Urinary bladder (tissue), 4 donors: ENCODE data around the gene ADM2. TPM values are rescaled to one million over a fixed set of nuclear protein-coding genes. Genes with fewer than 3 reads are reported as not detected.

ENCODE experiments used
- DNase-seq: peaks from one replicate; pipeline ENCODE4 v3.0.0-alpha.2; 2015; ENCODE audit errors: extremely low spot score
- H3K27ac ChIP-seq: one replicate; pipeline ENCODE4 v1.5.1; 2013; ENCODE audit warnings: low read depth, mild to moderate bottlenecking, moderate library complexity
- H3K36me3 ChIP-seq: one replicate; pipeline ENCODE4 v1.6.1; 2013; ENCODE audit warnings: mild to moderate bottlenecking, moderate library complexity; ENCODE audit not compliant: insufficient read depth
- H3K4me1 ChIP-seq: one replicate; pipeline ENCODE4 v1.6.1; 2013; ENCODE audit warnings: mild to moderate bottlenecking, moderate library complexity; ENCODE audit not compliant: insufficient read depth
- H3K4me3 ChIP-seq: one replicate; pipeline ENCODE4 v1.5.1; 2013; ENCODE audit warnings: low read depth, low read length
- WGBS: extraction: QIAGEN DNeasy Blood & Tissue Kit; methylation state at CpG from one replicate; pipeline ENCODE4 v1.1.7; 2013; 5-methylcytosine and 5-hydroxymethylcytosine counted together
- polyA plus RNA-seq: library from polyadenylated mRNA; stranded (reverse); fragments of 200-250 nt; gene quantifications from one replicate; pipeline ENCODE4 v1.2.3, GENCODE V29; 2013
- total RNA-seq: library from RNA; depleted of rRNA; stranded (reverse); fragments of >200 nt; gene quantifications from one replicate; pipeline ENCODE4 v1.2.3, GENCODE V29; 2014
- donor health status: healthy with polysubstance abuse.
- donor health status: healthy.

Gene ADM2
- total and polyA plus RNA-seq, 2 donors: 0.11 to 0.37 TPM

- peaks cover 14% of the 10 kb centered on the region for H3K36me3 ChIP-seq
- WGBS: 94% methylated on average over 18 of the region's 18 CpGs
- no peak overlapping the region for H3K4me3 ChIP-seq
- DNase-seq: no peak
- H3K27ac ChIP-seq: no peak overlapping the region
- H3K4me1 ChIP-seq: no peaks in the 10 kb centered on the region
Measured at GRCh38 chr22:50455201-50455600, 26.1 kb upstream of the ADM2 start.

- H3K36me3 ChIP-seq: peaks cover 16% of the 10 kb centered on the region
- no peak overlapping the region for H3K4me3 ChIP-seq
- DNase-seq: no peak
- no peak overlapping the region for H3K27ac ChIP-seq
- 96% methylated on average over 11 of the region's 11 CpGs for WGBS
- no peaks in the 10 kb centered on the region for H3K4me1 ChIP-seq
Measured at GRCh38 chr22:50456026-50456425, 25.3 kb upstream of the ADM2 start.

DNA sequence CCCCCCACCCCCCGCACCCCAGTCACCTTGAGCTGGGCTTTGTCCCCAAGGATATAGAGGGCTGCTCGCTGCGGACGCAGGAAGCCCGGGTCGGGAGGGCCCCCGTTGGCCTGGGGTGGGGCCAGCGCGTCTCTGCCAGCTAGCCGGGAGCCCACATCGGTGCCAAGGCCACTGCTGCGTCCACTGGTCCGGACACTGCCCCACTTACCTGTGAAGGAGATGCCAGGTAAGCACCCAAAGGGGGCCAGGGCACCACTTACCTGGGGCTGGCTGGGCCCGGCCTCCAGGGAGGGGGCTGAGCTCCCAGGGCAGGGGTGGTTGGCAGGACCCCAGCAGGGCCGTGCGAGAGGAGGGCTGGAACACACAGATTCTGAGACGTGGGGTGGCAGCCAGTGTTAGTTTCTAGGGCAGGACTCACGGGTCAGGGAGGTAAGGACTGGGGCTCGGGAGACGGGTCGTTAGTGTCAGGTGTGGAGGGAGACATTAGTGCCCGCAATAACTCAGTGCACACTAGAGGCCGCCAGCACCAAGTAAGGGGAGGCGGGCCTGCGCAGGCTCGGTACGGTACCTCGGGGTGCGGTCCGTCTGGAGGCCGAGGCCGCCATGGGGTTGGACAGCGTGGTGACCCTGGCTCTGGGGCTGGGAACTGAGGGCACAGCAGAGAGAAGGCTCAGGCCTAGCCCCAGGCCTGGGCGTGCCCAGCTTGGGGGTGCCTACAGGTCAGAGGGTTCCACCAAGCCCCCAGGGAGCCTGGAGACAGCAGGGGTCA lies 24.7 kb upstream of the ADM2 start:
- no peak overlapping the region for H3K27ac ChIP-seq
- no peak for DNase-seq
- H3K4me3 ChIP-seq: no peak overlapping the region
- WGBS: 85% methylated on average over 34 of the region's 34 CpGs
- no peaks in the 10 kb centered on the region for H3K4me1 ChIP-seq
- peaks cover 16% of the 10 kb centered on the region for H3K36me3 ChIP-seq

- Histone ChIP-seq H3K4me3 (no peak overlapping the region), H3K36me3 (peaks cover 22% of the 10 kb centered on the region), H3K4me1 (no peaks in the 10 kb centered on the region), H3K27ac (no peak overlapping the region)
- WGBS: 91% methylated on average over 22 of the region's 22 CpGs
- DNase-seq: no peak
Measured at GRCh38 chr22:50459016-50459415, 22.3 kb upstream of the ADM2 start.

DNA sequence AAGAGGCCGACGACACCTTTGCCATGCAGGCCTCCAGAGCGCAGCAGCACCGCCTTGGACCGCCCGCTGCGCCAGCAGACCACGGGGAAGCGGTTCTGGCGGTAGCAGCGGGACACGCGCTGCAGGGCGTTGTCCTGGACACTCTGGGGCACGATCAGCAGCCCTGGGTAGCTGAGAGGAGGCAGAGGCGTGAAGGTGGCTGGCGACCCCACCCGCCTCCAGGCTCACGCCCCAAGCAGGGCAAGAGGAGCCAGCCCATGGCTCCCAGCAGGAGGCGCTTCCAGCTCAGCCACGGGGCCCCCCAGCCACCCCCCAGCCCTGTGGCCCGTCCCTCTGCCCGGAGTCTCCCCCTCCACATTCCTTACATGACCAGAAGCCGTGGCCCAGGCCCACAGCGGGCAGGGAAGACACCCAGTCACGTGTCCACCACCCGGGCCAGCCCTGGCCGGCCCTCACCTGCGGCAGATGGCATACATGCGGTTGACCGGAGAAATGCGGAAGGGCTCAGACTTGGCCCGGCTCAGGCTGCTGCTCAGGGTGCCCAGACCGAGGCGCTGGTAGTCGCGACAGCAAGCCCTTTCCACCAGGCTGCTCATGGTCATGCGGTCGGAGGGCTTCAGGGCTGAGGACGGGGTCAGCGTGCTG lies 21.7 kb upstream of the ADM2 start:
- Histone ChIP-seq H3K27ac (no peak overlapping the region), H3K4me1 (no peaks in the 10 kb centered on the region), H3K36me3 (peaks cover 20% of the 10 kb centered on the region), H3K4me3 (no peak overlapping the region)
- WGBS: 94% methylated on average over 41 of the region's 41 CpGs
- DNase-seq: no peak

GRCh38 chr22:50460938-50461337 lies 20.4 kb upstream of the ADM2 start:
- 92% methylated on average over 17 of the region's 17 CpGs for WGBS
- Histone ChIP-seq H3K4me1 (no peaks in the 10 kb centered on the region), H3K4me3 (no peak overlapping the region), H3K36me3 (peaks cover 12% of the 10 kb centered on the region), H3K27ac (no peak overlapping the region)
- no peak for DNase-seq

- Histone ChIP-seq H3K36me3 (peaks cover 13% of the 10 kb centered on the region), H3K4me3 (no peak overlapping the region), H3K4me1 (no peaks in the 10 kb centered on the region), H3K27ac (no peak overlapping the region)
- no peak for DNase-seq
- WGBS: 91% methylated on average over 26 of the region's 26 CpGs
Measured at GRCh38 chr22:50461536-50461935, 19.8 kb upstream of the ADM2 start.

- no peak overlapping the region for H3K4me3 ChIP-seq
- H3K4me1 ChIP-seq: no peaks in the 10 kb centered on the region
- no peak overlapping the region for H3K27ac ChIP-seq
- no peak for DNase-seq
- peaks cover 10% of the 10 kb centered on the region for H3K36me3 ChIP-seq
- WGBS: 95% methylated on average over 30 of the region's 30 CpGs
Measured at GRCh38 chr22:50461979-50462540, 19.3 kb upstream of the ADM2 start.

DNA sequence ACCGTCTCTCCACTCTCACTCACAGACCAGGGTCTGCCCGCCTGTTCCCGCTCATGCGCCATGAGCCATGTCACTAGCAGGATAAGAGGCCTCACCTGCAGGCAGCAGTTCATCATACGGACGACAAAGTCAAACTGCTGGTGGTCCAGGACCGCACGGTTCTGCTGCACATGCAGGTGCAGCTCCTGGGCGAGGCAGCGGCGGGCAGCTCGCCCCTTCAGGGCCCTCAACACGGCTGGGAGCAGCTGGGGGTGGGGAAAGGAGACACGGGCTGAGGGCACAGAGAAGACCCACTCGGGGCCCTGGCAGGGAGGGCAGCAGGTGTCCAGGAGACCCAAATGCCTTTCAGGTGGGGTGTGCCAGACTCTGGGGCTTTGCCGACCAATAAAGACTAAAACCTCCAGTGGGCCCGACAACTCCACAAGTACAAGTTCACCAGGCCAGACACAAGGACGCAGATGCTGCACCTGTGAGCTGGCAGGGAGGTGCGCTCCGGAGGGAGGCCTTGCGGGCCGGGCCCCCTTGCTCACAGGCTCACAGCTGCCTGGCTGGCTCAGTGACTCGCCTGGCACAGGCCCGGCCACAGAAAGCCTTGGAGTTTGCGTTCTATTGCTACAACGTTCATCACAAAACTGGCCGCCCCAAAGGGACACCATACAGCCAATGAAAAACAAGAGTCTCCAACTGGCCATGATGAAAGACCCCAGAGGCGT lies 18.0 kb upstream of the ADM2 start:
- Histone ChIP-seq H3K4me1 (no peaks in the 10 kb centered on the region), H3K36me3 (peaks cover 10% of the 10 kb centered on the region), H3K4me3 (no peak overlapping the region), H3K27ac (no peak overlapping the region)
- DNase-seq: no peak
- 92% methylated on average over 28 of the region's 28 CpGs for WGBS

GRCh38 chr22:50464451-50464850 lies 16.9 kb upstream of the ADM2 start:
- peaks cover 10% of the 10 kb centered on the region for H3K36me3 ChIP-seq
- H3K27ac ChIP-seq: no peak overlapping the region
- DNase-seq: no peak
- H3K4me3 ChIP-seq: no peak overlapping the region
- no peaks in the 10 kb centered on the region for H3K4me1 ChIP-seq
- WGBS: 88% methylated on average over 24 of the region's 24 CpGs

DNA sequence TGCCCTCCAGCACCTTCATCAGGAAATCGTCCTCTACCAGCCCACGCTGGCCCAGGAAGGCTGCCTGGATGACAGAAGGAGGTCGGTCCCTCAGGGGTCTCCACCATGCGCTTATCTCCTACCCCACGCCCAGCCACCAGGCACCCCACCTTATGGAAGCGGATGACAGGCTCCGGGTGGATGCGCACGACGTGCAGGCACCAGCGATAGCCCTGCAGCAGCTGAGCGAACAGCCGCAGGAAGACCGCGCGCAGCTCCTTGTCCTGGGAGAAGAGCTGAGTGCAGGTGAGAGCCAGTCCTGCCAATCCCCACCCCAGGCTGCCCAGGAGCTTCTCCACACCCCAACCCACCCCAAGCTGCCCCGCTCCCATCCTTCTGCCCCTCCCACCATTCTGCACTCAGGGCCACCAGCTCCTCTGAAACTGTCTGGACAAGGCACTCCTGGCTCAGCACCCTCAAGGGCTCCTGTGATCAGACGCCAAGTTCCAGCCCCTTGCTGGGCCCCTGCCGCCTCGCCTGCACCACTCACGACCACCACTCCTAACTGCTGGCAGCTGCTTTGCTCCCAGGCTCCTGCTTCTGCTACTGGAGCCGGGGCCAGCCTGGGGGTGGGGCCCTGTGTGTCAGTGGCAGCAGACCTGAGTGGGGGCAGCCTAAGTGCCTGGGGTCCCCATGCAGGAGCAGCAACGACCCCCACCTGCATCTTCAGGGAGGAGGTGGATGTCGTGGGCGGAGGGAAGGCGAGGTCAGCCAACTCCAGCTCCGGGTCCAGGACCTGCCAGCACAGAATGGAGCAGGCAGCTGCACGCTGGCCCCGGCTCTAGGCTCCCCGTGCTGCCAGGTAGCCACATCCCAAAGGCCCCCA lies 16.0 kb upstream of the ADM2 start:
- H3K4me1 ChIP-seq: no peaks in the 10 kb centered on the region
- 91% methylated on average over 30 of the region's 30 CpGs for WGBS
- H3K27ac ChIP-seq: no peak overlapping the region
- no peak for DNase-seq
- H3K4me3 ChIP-seq: no peak overlapping the region
- H3K36me3 ChIP-seq: peaks cover 10% of the 10 kb centered on the region

GRCh38 chr22:50467341-50467740 lies 14.0 kb upstream of the ADM2 start:
- H3K27ac ChIP-seq: no peak overlapping the region
- DNase-seq: no peak
- 89% methylated on average over 24 of the region's 24 CpGs for WGBS
- H3K4me3 ChIP-seq: no peak overlapping the region
- H3K36me3 ChIP-seq: peaks cover 4% of the 10 kb centered on the region
- peaks cover 6% of the 10 kb centered on the region for H3K4me1 ChIP-seq
